Measurements from ENCODE around the gene FAM111B. TPM values are rescaled to one million over a fixed set of nuclear protein-coding genes. Genes with fewer than 3 reads are reported as not detected.
"Not testable (repeated sequence)": the region's sequence is repeated elsewhere in the genome, so short reads cannot be mapped to it uniquely, and the experiment has no call there.

FAM111B gene
- total RNA-seq, 1 experiment from 2014 or later, result 50.1 TPM

DNA sequence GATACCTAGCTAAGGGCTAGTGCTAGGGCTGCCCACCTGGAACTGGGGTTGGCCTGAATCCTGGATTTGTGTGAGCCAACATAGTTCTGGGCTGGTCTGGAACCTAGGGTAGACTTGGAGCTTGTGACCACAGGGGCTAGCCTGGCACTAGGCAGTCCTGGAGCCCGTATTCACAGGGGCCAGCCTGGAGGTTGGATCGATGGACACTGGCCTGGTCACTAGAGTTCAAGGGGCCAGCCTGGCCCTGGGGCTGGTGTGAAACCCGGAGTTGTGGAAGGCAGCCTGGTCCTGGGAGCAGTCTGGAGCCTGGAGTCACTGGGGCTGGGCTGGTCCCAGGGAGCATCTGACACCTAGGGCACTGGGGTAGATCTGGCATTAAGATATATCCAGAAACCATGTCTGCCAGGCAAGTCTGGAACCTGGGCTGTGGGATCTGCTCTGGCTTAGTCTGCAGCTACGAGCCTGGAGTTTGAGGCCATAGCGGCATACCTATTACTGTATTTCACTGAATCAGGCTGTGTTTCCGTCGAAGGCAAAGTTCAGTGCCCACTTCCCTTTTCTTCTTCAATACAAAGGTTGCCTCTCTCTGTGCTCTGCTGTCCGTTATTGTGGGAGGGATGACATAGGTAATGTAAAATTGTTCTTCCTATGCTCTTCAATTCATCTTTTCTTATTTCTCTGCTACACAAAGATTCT is 30.0 kb upstream of the FAM111B start:
- Histone ChIP-seq H3K4me1 (ENCODE audit: insufficient read depth, low read length, poor library complexity, severe bottlenecking) (no peaks in the 10 kb centered on the region), H3K27me3 (replicated peaks; ENCODE audit: insufficient read depth, low read depth, low read length, poor library complexity) (peaks cover 27% of the 10 kb centered on the region), H3K27ac (ENCODE audit: low read depth, low read length, poor library complexity, severe bottlenecking) (no peak overlapping the region), H3K36me3 (ENCODE audit: insufficient read depth, low read length, poor library complexity, severe bottlenecking) (no peaks in the 10 kb centered on the region), H3K9me3 (ENCODE audit: low read depth, low read length, poor library complexity, severe bottlenecking) (no peaks in the 10 kb centered on the region), H3K4me3 (ENCODE audit: low read depth, low read length, poor library complexity, severe bottlenecking) (no peak overlapping the region)
- TF ChIP-seq CTCF (conservative IDR thresholded peaks at IDR 0.05; ENCODE audit: low read depth, low read length) (no peak), EZH2 (IDR thresholded peaks at IDR 0.05; ENCODE audit: borderline replicate concordance, low read depth, low read length, poor library complexity, severe bottlenecking) (no peak)
- no peak for DNase-seq (ENCODE audit: low spot score)
- BruUV-seq (replicated peaks), result no TSS peak
- intact Hi-C loops (cut with micrococcal nuclease; ENCODE audit: unreplicated experiment), result no loop called here
- POLR2A ChIA-PET (ENCODE audit: low non-redundant PET), result no interaction called here
- CTCF ChIA-PET, result no interaction called here

GRCh38 chr11:59078435-59078834 is 28.6 kb upstream of the FAM111B start:
- peaks cover 28% of the 10 kb centered on the region for H3K27me3 ChIP-seq (replicated peaks; ENCODE audit: insufficient read depth, low read depth, low read length, poor library complexity)
- intact Hi-C loops (cut with micrococcal nuclease; ENCODE audit: unreplicated experiment), result no loop called here
- no TSS peak for BruUV-seq (replicated peaks)
- H3K9me3 ChIP-seq (ENCODE audit: low read depth, low read length, poor library complexity, severe bottlenecking), result no peaks in the 10 kb centered on the region
- TF ChIP-seq CTCF (conservative IDR thresholded peaks at IDR 0.05; ENCODE audit: low read depth, low read length) (no peak), EZH2 (IDR thresholded peaks at IDR 0.05; ENCODE audit: borderline replicate concordance, low read depth, low read length, poor library complexity, severe bottlenecking) (no peak)
- CTCF ChIA-PET, result interaction anchor here (1.7 kb wide), 1 partner anchor 80 kb away, joined by 6 read pairs; no protein-coding TSS in a partner anchor
- H3K4me1 ChIP-seq (ENCODE audit: insufficient read depth, low read length, poor library complexity, severe bottlenecking), result no peaks in the 10 kb centered on the region
- POLR2A ChIA-PET (ENCODE audit: low non-redundant PET), result no interaction called here
- no peak overlapping the region for H3K4me3 ChIP-seq (ENCODE audit: low read depth, low read length, poor library complexity, severe bottlenecking)
- DNase-seq (ENCODE audit: low spot score), result no peak
- H3K36me3 ChIP-seq (ENCODE audit: insufficient read depth, low read length, poor library complexity, severe bottlenecking), result no peaks in the 10 kb centered on the region
- no peak overlapping the region for H3K27ac ChIP-seq (ENCODE audit: low read depth, low read length, poor library complexity, severe bottlenecking)

DNA sequence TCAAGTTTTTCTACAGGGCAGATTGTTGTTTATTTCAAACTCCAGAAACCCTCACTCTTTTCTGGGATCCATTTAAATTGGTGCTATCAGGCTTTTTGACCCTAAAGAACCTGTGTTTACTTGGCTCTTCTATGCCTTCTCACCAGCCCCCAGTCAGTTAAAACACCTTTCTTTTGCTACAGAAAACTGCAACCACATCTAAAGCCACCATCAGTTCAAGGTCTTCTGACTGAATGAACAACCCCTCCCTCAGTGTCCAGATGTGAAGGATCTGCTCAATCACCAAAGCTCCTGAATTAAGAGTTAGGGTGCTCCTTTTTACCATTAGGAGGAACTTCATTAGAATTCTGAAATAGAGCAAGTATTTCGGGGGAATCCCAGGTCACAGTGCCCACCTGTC is 28.0 kb upstream of the FAM111B start:
- TF ChIP-seq CTCF (conservative IDR thresholded peaks at IDR 0.05; ENCODE audit: low read depth, low read length) (no peak), EZH2 (IDR thresholded peaks at IDR 0.05; ENCODE audit: borderline replicate concordance, low read depth, low read length, poor library complexity, severe bottlenecking) (no peak)
- no peak for DNase-seq (ENCODE audit: low spot score)
- no peaks in the 10 kb centered on the region for H3K9me3 ChIP-seq (ENCODE audit: low read depth, low read length, poor library complexity, severe bottlenecking)
- no peak overlapping the region for H3K4me3 ChIP-seq (ENCODE audit: low read depth, low read length, poor library complexity, severe bottlenecking)
- no TSS peak for BruUV-seq (replicated peaks)
- intact Hi-C loops (cut with micrococcal nuclease; ENCODE audit: unreplicated experiment), result no loop called here
- peaks cover 29% of the 10 kb centered on the region for H3K27me3 ChIP-seq (replicated peaks; ENCODE audit: insufficient read depth, low read depth, low read length, poor library complexity)
- no peaks in the 10 kb centered on the region for H3K36me3 ChIP-seq (ENCODE audit: insufficient read depth, low read length, poor library complexity, severe bottlenecking)
- CTCF ChIA-PET, result interaction anchor here (1.7 kb wide), 1 partner anchor 79 kb away, joined by 6 read pairs; no protein-coding TSS in a partner anchor
- H3K27ac ChIP-seq (ENCODE audit: low read depth, low read length, poor library complexity, severe bottlenecking), result no peak overlapping the region
- no peaks in the 10 kb centered on the region for H3K4me1 ChIP-seq (ENCODE audit: insufficient read depth, low read length, poor library complexity, severe bottlenecking)
- POLR2A ChIA-PET (ENCODE audit: low non-redundant PET), result interaction anchor here (0.7 kb wide), 1 partner anchor 1180 kb away, joined by 3 read pairs; no protein-coding TSS in a partner anchor

- intact Hi-C loops (cut with micrococcal nuclease; ENCODE audit: unreplicated experiment); H3K9me3 ChIP-seq (ENCODE audit: low read depth, low read length, poor library complexity, severe bottlenecking): not testable (repeated sequence)
These were observed 26.6 kb upstream of the FAM111B start for GRCh38 chr11:59080421-59080820.

DNA sequence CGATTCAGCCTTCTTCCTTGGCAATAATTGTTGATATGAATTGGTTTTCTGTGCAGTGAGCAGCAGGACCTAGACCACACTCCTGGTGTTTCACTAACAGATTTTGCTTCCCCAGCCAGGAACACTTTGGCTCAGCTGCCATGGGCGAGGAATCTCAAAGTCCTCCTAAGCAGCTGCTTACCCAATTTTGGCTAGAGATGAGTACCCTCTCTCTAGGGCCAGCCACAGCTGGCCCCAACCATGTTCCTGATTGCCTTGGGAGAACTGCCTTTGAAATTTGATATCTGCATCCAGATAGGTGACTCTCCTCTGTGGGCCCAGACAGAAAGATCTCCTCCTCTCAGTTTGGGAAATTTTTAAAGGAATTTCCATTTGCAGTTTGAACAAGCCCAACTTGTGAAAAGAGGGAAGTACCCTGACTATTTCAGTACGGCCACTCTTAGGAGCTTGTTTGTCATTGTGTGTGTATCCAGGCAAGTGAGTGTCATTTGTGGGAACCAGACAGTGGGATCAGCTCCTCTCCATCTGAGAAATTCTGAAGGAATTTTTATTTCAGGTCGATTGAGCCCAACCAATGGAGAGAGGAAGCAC is 25.5 kb upstream of the FAM111B start:
- H3K4me1 ChIP-seq (ENCODE audit: insufficient read depth, low read length, poor library complexity, severe bottlenecking); intact Hi-C loops (cut with micrococcal nuclease; ENCODE audit: unreplicated experiment); H3K27ac ChIP-seq (ENCODE audit: low read depth, low read length, poor library complexity, severe bottlenecking); H3K4me3 ChIP-seq (ENCODE audit: low read depth, low read length, poor library complexity, severe bottlenecking); POLR2A ChIA-PET (ENCODE audit: low non-redundant PET); CTCF ChIA-PET; H3K36me3 ChIP-seq (ENCODE audit: insufficient read depth, low read length, poor library complexity, severe bottlenecking); H3K9me3 ChIP-seq (ENCODE audit: low read depth, low read length, poor library complexity, severe bottlenecking); DNase-seq (ENCODE audit: low spot score); BruUV-seq (replicated peaks): not testable (repeated sequence)
- peaks cover 46% of the 10 kb centered on the region for H3K27me3 ChIP-seq (replicated peaks; ENCODE audit: insufficient read depth, low read depth, low read length, poor library complexity)

More at GRCh38 chr11:59080421-59080820, 26.6 kb upstream of the FAM111B start:
- H3K36me3 ChIP-seq (ENCODE audit: insufficient read depth, low read length, poor library complexity, severe bottlenecking); POLR2A ChIA-PET (ENCODE audit: low non-redundant PET); H3K4me3 ChIP-seq (ENCODE audit: low read depth, low read length, poor library complexity, severe bottlenecking); H3K27ac ChIP-seq (ENCODE audit: low read depth, low read length, poor library complexity, severe bottlenecking); H3K4me1 ChIP-seq (ENCODE audit: insufficient read depth, low read length, poor library complexity, severe bottlenecking); DNase-seq (ENCODE audit: low spot score); CTCF ChIA-PET; BruUV-seq (replicated peaks): not testable (repeated sequence)
- peaks cover 40% of the 10 kb centered on the region for H3K27me3 ChIP-seq (replicated peaks; ENCODE audit: insufficient read depth, low read depth, low read length, poor library complexity)

All from A673 (cell line).